IMR-90 (cell line): ENCODE data around the gene TMC8. TPM values are rescaled to one million over a fixed set of nuclear protein-coding genes. Genes with fewer than 3 reads are reported as not detected.

Experiments
- ATAC-seq: fragments of 200-7000 bp; cut with Tn5 transposase; 2 replicates; pipeline ENCODE4 v1.9.1; 2020; ENCODE audit warnings: low read depth, mild to moderate bottlenecking, moderate library complexity
- BruUV-seq: library from RNA; stranded (reverse); fragments of 400-500 nt; replicated peaks from 2 replicates; lab custom pipeline; 2021; lab: Mats Ljungman, UMichigan
- CTCF ChIA-PET: fragments of 300-600 bp; formaldehyde crosslinking; extraction: SDS; loops from one replicate; lab custom pipeline; 2021; ENCODE audit warnings: antibody characterized with exemption; lab: Yijun Ruan, JAX
- POLR2A ChIA-PET: fragments of 300-600 bp; sonication (Branson Sonifier 250); formaldehyde crosslinking; loops from one replicate; lab custom pipeline; 2022; ENCODE audit warnings: antibody characterized with exemption; ENCODE audit not compliant: unreplicated experiment; lab: Charles Lee
- DNase-seq: peaks from one replicate; pipeline ENCODE4 v3.0.0; 2013
- H2AFZ ChIP-seq: replicated peaks from 2 replicates; pipeline ENCODE3; 2013; ENCODE audit warnings: low read length, mild to moderate bottlenecking; ENCODE audit not compliant: poor library complexity
- H2AK5ac ChIP-seq: 2 replicates; pipeline ENCODE4 v1.6.1; 2013; ENCODE audit warnings: low read depth, low read length, inconsistent platforms
- H2AK9ac ChIP-seq: replicated peaks from 2 replicates; pipeline ENCODE3; 2013; ENCODE audit warnings: mild to moderate bottlenecking, low read depth, low read length, moderate library complexity; ENCODE audit not compliant: poor library complexity
- H2BK120ac ChIP-seq: 2 replicates; pipeline ENCODE4 v1.6.1; 2013; ENCODE audit warnings: low read depth, low read length, inconsistent platforms
- H2BK15ac ChIP-seq: 3 replicates; pipeline ENCODE4 v1.6.1; 2013; ENCODE audit warnings: low read depth, low read length, inconsistent platforms
- H2BK20ac ChIP-seq: 2 replicates; pipeline ENCODE4 v1.6.1; 2013; ENCODE audit warnings: low read depth, mild to moderate bottlenecking, inconsistent platforms, low read length, moderate library complexity
- H2BK5ac ChIP-seq: 2 replicates; pipeline ENCODE4 v1.6.1; 2013; ENCODE audit warnings: mild to moderate bottlenecking, low read depth, low read length, inconsistent platforms; ENCODE audit not compliant: poor library complexity, severe bottlenecking
- H3K14ac ChIP-seq: replicated peaks from 2 replicates; pipeline ENCODE4 v1.6.1; 2013; ENCODE audit warnings: low read depth, low read length, inconsistent platforms
- H3K18ac ChIP-seq: 2 replicates; pipeline ENCODE4 v1.6.1; 2013; ENCODE audit warnings: low read depth, low read length, control low read depth
- H3K23ac ChIP-seq: 2 replicates; pipeline ENCODE4 v1.6.1; 2013; ENCODE audit warnings: low read depth, low read length, inconsistent platforms
- H3K27ac ChIP-seq: 2 replicates; pipeline ENCODE4 v1.5.1; 2013; ENCODE audit warnings: mild to moderate bottlenecking, control low read depth, low read length; ENCODE audit not compliant: insufficient read depth
- H3K27me3 ChIP-seq: 2 replicates; pipeline ENCODE4 v1.6.1; 2013; ENCODE audit warnings: low read length; ENCODE audit not compliant: control insufficient read depth, insufficient read depth
- H3K36me3 ChIP-seq: 2 replicates; pipeline ENCODE4 v1.6.1; 2013; ENCODE audit warnings: low read length, mixed read lengths; ENCODE audit not compliant: control insufficient read depth, insufficient read depth
- H3K4ac ChIP-seq: 2 replicates; pipeline ENCODE4 v1.6.1; 2013; ENCODE audit warnings: low read depth, low read length, inconsistent platforms
- H3K4me1 ChIP-seq: 2 replicates; pipeline ENCODE4 v1.6.1; 2013; ENCODE audit warnings: low read length, mixed read lengths; ENCODE audit not compliant: control insufficient read depth, insufficient read depth
- H3K4me2 ChIP-seq: 2 replicates; pipeline ENCODE4 v1.6.1; 2013; ENCODE audit warnings: low read depth, mild to moderate bottlenecking, control low read depth, low read length, moderate library complexity
- H3K4me3 ChIP-seq: 2 replicates; pipeline ENCODE4 v1.5.1; 2013; ENCODE audit warnings: low read depth, mild to moderate bottlenecking, control low read depth, low read length, moderate library complexity; ENCODE audit not compliant: insufficient read depth
- H3K56ac ChIP-seq: 2 replicates; pipeline ENCODE4 v1.6.1; 2013; ENCODE audit warnings: low read length, inconsistent platforms; ENCODE audit not compliant: insufficient read depth; ENCODE audit errors: extremely low read depth
- H3K79me1 ChIP-seq, 2 experiments: 2 replicates each; pipeline ENCODE4 v1.6.1; 2013; ENCODE audit warnings: low read length in 2 of 2, inconsistent platforms in 1 of 2, low read depth in 1 of 2
- H3K9ac ChIP-seq: 2 replicates; pipeline ENCODE4 v1.6.1; 2013; ENCODE audit warnings: low read depth, low read length, control low read depth
- H3K9me1 ChIP-seq: 2 replicates; pipeline ENCODE4 v1.6.1; 2013; ENCODE audit warnings: low read length, inconsistent platforms; ENCODE audit not compliant: insufficient read depth
- H3K9me3 ChIP-seq: 2 replicates; pipeline ENCODE4 v1.6.1; 2013; ENCODE audit warnings: low read length; ENCODE audit not compliant: control insufficient read depth, insufficient read depth
- H4K20me1 ChIP-seq: 2 replicates; pipeline ENCODE4 v1.6.1; 2013; ENCODE audit warnings: low read length, inconsistent platforms; ENCODE audit not compliant: insufficient read depth
- H4K5ac ChIP-seq: 2 replicates; pipeline ENCODE4 v1.6.1; 2013; ENCODE audit warnings: mild to moderate bottlenecking, low read depth, low read length, control low read depth
- H4K8ac ChIP-seq, 2 experiments: 2 replicates each; pipeline ENCODE4 v1.6.1; 2013; ENCODE audit warnings: low read depth in 2 of 2, low read length in 2 of 2, control low read depth in 1 of 2, inconsistent platforms in 1 of 2
- H4K91ac ChIP-seq: 2 replicates; pipeline ENCODE4 v1.6.1; 2013; ENCODE audit warnings: low read depth, low read length, inconsistent platforms; ENCODE audit not compliant: insufficient read depth
- BHLHE40 ChIP-seq: fragments of 150-350 bp; IDR thresholded peaks from 2 replicates; pipeline ENCODE4 v1.6.1; 2016; ENCODE audit warnings: mild to moderate bottlenecking, low read depth, low read length
- CEBPB ChIP-seq: IDR thresholded peaks from 2 replicates; pipeline ENCODE4 v1.6.1; 2012; ENCODE audit warnings: low read depth, low read length, improper control_type of control experiment
- CHD1 ChIP-seq: IDR thresholded peaks from 2 replicates; pipeline ENCODE4 v1.6.1; 2012; ENCODE audit warnings: low read depth, low read length, improper control_type of control experiment
- CTCF ChIP-seq: conservative IDR thresholded peaks from 2 replicates; pipeline ENCODE4 v1.5.1; 2012; ENCODE audit warnings: mild to moderate bottlenecking, low read depth, low read length, improper control_type of control experiment
- MXI1 ChIP-seq: IDR thresholded peaks from 2 replicates; pipeline ENCODE4 v1.6.1; 2012; ENCODE audit warnings: low read depth, mild to moderate bottlenecking, low read length, moderate library complexity, borderline replicate concordance
- NFE2L2 ChIP-seq: fragments of 150-350 bp; IDR thresholded peaks from 2 replicates; pipeline ENCODE4 v1.6.1; 2016; ENCODE audit warnings: low read depth, mild to moderate bottlenecking, low read length
- POLR2A ChIP-seq: IDR thresholded peaks from 2 replicates; pipeline ENCODE4 v1.6.1; 2012; ENCODE audit warnings: mild to moderate bottlenecking, low read depth, low read length
- RAD21 ChIP-seq: IDR thresholded peaks from 2 replicates; pipeline ENCODE4 v1.6.1; 2012; ENCODE audit warnings: low read length, improper control_type of control experiment
- RCOR1 ChIP-seq: IDR thresholded peaks from 2 replicates; pipeline ENCODE4 v1.6.1; 2012; ENCODE audit warnings: mild to moderate bottlenecking, low read length, improper control_type of control experiment; ENCODE audit not compliant: insufficient replicate concordance
- WGBS, 2 experiments: methylation state at CpG; one replicate each; pipeline versions ENCODE4 v1.1.5 to v1.1.7; 2013; ENCODE audit warnings: missing lambda C conversion rate in 2 of 2; ENCODE audit not compliant: insufficient read length in 1 of 2; ENCODE audit errors: extremely low coverage in 2 of 2; 5-methylcytosine and 5-hydroxymethylcytosine counted together
- dilution Hi-C: fragments of 300-500 bp; cut with HindIII; formaldehyde crosslinking; loops from one replicate; pipeline ENCODE4 v1.14.3; 2018; ENCODE audit warnings: low sequenced_read_pairs; ENCODE audit not compliant: unreplicated experiment
- in situ Hi-C: fragments of 300-500 bp; cut with MboI; formaldehyde crosslinking; loops from 3 replicates; pipeline ENCODE4 v1.14.3; 2019; ENCODE audit warnings: low sequenced_read_pairs, inconsistent platforms, mixed read lengths
- intact Hi-C: fragments of 100-400 bp; cut with micrococcal nuclease; formaldehyde crosslinking; loops from 2 replicates; pipeline ENCODE4 v1.10.0; 2022
- polyA plus RNA-seq, 3 experiments: library from polyadenylated mRNA; depleted of rRNA; stranded (reverse); fragments of >200 nt; gene quantifications; 2 replicates each; pipeline ENCODE4 v1.2.3, GENCODE V29; 2012; ENCODE audit warnings: low replicate concordance in 1 of 3
- total RNA-seq: library from RNA; depleted of rRNA; stranded (reverse); fragments of >200 nt; gene quantifications from 2 replicates; pipeline ENCODE4 v1.2.3, GENCODE V29; 2012

TMC8 gene
- total and polyA plus RNA-seq, 2 of the 4 experiments (the other 2 are of a cell fraction) = not detected

DNA sequence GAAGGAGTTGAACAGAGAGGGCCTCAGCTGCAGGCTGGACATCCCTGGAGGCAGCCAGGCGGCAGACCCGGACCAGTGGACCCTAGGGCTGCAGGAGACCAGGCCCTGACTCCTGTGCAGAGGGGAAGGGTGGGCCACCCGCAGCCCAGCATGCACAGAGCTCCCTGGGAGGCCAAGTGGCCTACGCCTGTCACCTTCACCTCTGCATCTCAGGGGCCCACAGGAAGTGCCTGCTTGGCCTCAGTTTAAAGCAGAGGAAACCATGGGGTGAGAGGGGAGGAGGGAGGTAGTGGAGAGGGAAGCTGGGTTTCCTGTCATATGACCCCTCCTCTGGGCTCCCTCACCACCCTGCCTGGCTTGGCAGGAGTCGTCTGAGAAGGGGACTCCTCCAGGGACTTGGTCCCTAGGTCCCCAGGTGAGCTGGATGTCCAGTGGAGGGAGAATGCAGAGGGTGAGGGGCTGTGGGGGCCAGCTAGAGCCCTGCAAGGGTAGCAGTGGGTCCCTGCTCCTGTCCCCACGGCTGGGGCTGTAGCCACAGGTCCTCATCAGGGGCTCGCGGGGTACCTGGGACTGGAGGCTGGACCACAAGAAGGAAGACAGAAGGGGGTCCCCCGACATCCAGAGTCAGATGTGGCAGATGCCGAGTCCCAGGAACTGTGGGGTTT, at the start of gene TMC8 (continued):
- TF ChIP-seq POLR2A (no peak), CEBPB (no peak), MXI1 (no peak), RCOR1 (no peak)

- Histone ChIP-seq H4K20me1 (no peaks in the 10 kb centered on the region), H3K27ac (no peak overlapping the region), H3K23ac (no peak overlapping the region), H3K4ac (no peak overlapping the region), H2AFZ (no peak overlapping the region), H4K91ac (no peak overlapping the region), H2AK5ac (no peak overlapping the region), H3K27me3 (no peaks in the 10 kb centered on the region), H3K14ac (no peak overlapping the region), H3K9me1 (no peaks in the 10 kb centered on the region), H3K18ac (no peak overlapping the region), H2BK5ac (no peak overlapping the region), H3K9me3 (no peaks in the 10 kb centered on the region), H3K79me1 (no peaks in the 10 kb centered on the region), H4K8ac (no peak overlapping the region), H3K4me2 (no peak overlapping the region), H2BK15ac (no peak overlapping the region), H2AK9ac (no peak overlapping the region), H2BK20ac (no peak overlapping the region), H3K4me1 (no peaks in the 10 kb centered on the region), H2BK120ac (no peak overlapping the region), H3K56ac (no peak overlapping the region), H3K4me3 (no peak overlapping the region), H4K5ac (no peak overlapping the region), H3K9ac (no peak overlapping the region), H3K36me3 (peaks cover 34% of the 10 kb centered on the region)
- no TSS peak for BruUV-seq
- TF ChIP-seq BHLHE40 = no peak
- TF ChIP-seq POLR2A = no peak
- TF ChIP-seq NFE2L2 = no peak
- TF ChIP-seq CTCF = no peak
- TF ChIP-seq CHD1 = no peak
- TF ChIP-seq RCOR1 = no peak
- TF ChIP-seq MXI1 = no peak
- no peak for TF ChIP-seq RAD21
- 100% methylated on average over 1 of the region's 3 CpGs; no CpG with 5 or more reads in 1 of the 2 experiments for WGBS, 2 experiments
- POLR2A ChIA-PET = no interaction called here
- DNase-seq = no peak
- intact Hi-C loops (no loop called here), in situ Hi-C loops (no loop called here), dilution Hi-C loops (no loop called here)
- CTCF ChIA-PET = no interaction called here
- ATAC-seq = no peak
Observed at GRCh38 chr17:78081551-78081950, 49.0 kb upstream of the TMC8 start.
